CD4-positive, alpha-beta T cell (primary cell): Measurements from ENCODE around the gene CD24. TPM values are rescaled to one million over a fixed set of nuclear protein-coding genes. Genes with fewer than 3 reads are reported as not detected.

Source experiments
- ATAC-seq: fragments of 200-7000 bp; cut with Tn5 transposase; one replicate; pipeline ENCODE4 v1.10.0; 2022; ENCODE audit warnings: mild to moderate bottlenecking; ENCODE audit not compliant: poor library complexity
- CTCF ChIA-PET: fragments of 350-600 bp; sonication (Branson Sonifier 250); formaldehyde crosslinking; loops from one replicate; lab custom pipeline; 2021; ENCODE audit warnings: antibody characterized with exemption, inconsistent platforms; lab: Charles Lee
- POLR2A ChIA-PET: fragments of 350-600 bp; sonication (Branson Sonifier 250); formaldehyde crosslinking; loops from one replicate; lab custom pipeline; 2021; ENCODE audit warnings: antibody characterized with exemption, inconsistent platforms; lab: Charles Lee
- DNase-seq, 14 experiments: peaks; one replicate each; pipeline ENCODE4 v3.0.0-alpha.2; 2013 to 2020; ENCODE audit warnings: mixed read lengths in 2 of 14
- H3K27ac ChIP-seq, 2 donors: one replicate each; pipeline versions ENCODE4 v1.5.1 to v1.7.0; 2013; ENCODE audit warnings: low read length in 2 of 2, low read depth in 1 of 2, mild to moderate bottlenecking in 1 of 2
- H3K27me3 ChIP-seq, 2 experiments: 1 replicate in 1 of 2; 2 replicates in 1 of 2; pipeline versions ENCODE4 v1.6.1 to v1.7.0; 2013; ENCODE audit warnings: low read length in 2 of 2, control low read depth in 1 of 2, mild to moderate bottlenecking in 1 of 2, moderate library complexity in 1 of 2; ENCODE audit not compliant: insufficient read depth in 2 of 2, control insufficient read depth in 1 of 2
- H3K36me3 ChIP-seq: one replicate; pipeline ENCODE4 v1.6.1; 2013; ENCODE audit warnings: low read length, control low read depth; ENCODE audit not compliant: insufficient read depth
- H3K4me1 ChIP-seq: one replicate; pipeline ENCODE4 v1.6.1; 2013; ENCODE audit warnings: low read length, control low read depth; ENCODE audit not compliant: insufficient read depth
- H3K4me3 ChIP-seq: one replicate; pipeline ENCODE4 v1.5.1; 2013; ENCODE audit warnings: mild to moderate bottlenecking, low read length, moderate library complexity
- H3K9me3 ChIP-seq, 2 experiments: 1 replicate in 1 of 2; 2 replicates in 1 of 2; pipeline versions ENCODE4 v1.6.1 to v1.7.0; 2013; ENCODE audit warnings: low read length in 2 of 2, mild to moderate bottlenecking in 2 of 2, control low read depth in 1 of 2, moderate library complexity in 1 of 2; ENCODE audit not compliant: control insufficient read depth in 1 of 2, insufficient read depth in 1 of 2
- H3K27ac Mint-ChIP-seq: one replicate; pipeline ENCODE4 v1.8.0; 2020; ENCODE audit warnings: mixed read lengths
- H3K27me3 Mint-ChIP-seq: one replicate; pipeline ENCODE4 v1.8.0; 2021; ENCODE audit warnings: mixed read lengths
- H3K36me3 Mint-ChIP-seq: one replicate; pipeline ENCODE4 v1.8.0; 2021; ENCODE audit warnings: low read depth, mixed read lengths
- H3K4me1 Mint-ChIP-seq: one replicate; pipeline ENCODE4 v1.8.0; 2021; ENCODE audit warnings: low read depth, mixed read lengths
- H3K4me3 Mint-ChIP-seq: one replicate; pipeline ENCODE4 v1.8.0; 2020; ENCODE audit warnings: mild to moderate bottlenecking, mixed read lengths
- H3K9me3 Mint-ChIP-seq: one replicate; pipeline ENCODE4 v1.8.0; 2020; ENCODE audit warnings: mixed read lengths
- CTCF ChIP-seq: fragments of 200-600 bp; IDR thresholded peaks from one replicate; pipeline ENCODE4 v1.8.0; 2022; ENCODE audit warnings: antibody characterized with exemption, mild to moderate bottlenecking
- intact Hi-C, 2 experiments: fragments of 100-400 bp; cut with DNase I in 1 of 2; cut with micrococcal nuclease in 1 of 2; formaldehyde crosslinking; loops; one replicate each; pipeline versions ENCODE4 v1.15.1 to v1.9.0; 2023 to 2025; cut with DNase I, micrococcal nuclease
- total RNA-seq, 174 experiments: library from RNA in 2 of 174; stranded (reverse) in 2 of 174; gene quantifications; one replicate each; pipeline ENCODE4 v1.2.3 and lab custom pipeline; 2021 to 2026

Gene CD24
- total RNA-seq, 2 experiments from 2014 or later, result not detected

GRCh38 chr6:106976270-106976669 lies 1.7 kb upstream of the CD24 start:
- ChIA-PET POLR2A (no interaction called here), CTCF (no interaction called here)
- H3K27ac ChIP-seq, result no peak overlapping the region
- peaks cover 63% of the 10 kb centered on the region for H3K27me3 Mint-ChIP-seq
- peaks cover 21% of the 10 kb centered on the region for H3K4me1 ChIP-seq
- no peak overlapping the region for H3K27ac Mint-ChIP-seq
- H3K9me3 ChIP-seq, result peaks cover 0 to 12% of the 10 kb centered on the region in 2 experiments
- no peak for TF ChIP-seq CTCF
- peaks cover 27 to 38% of the 10 kb centered on the region in 2 experiments for H3K27me3 ChIP-seq
- H3K4me3 Mint-ChIP-seq, result peak overlapping the region; percentile 66
- no peaks in the 10 kb centered on the region for H3K36me3 Mint-ChIP-seq
- DNase-seq (no peak), ATAC-seq (no peak)
- peaks cover 6% of the 10 kb centered on the region for H3K4me1 Mint-ChIP-seq
- H3K9me3 Mint-ChIP-seq, result no peaks in the 10 kb centered on the region
- intact Hi-C loops, result loop anchor here (5.0 kb wide), 1 partner anchor 409 kb away; no protein-coding TSS in a partner anchor
- no peak overlapping the region for H3K4me3 ChIP-seq
- H3K36me3 ChIP-seq, result no peaks in the 10 kb centered on the region

- Mint-ChIP-seq H3K9me3 (no peaks in the 10 kb centered on the region), H3K36me3 (no peaks in the 10 kb centered on the region), H3K27ac (no peak overlapping the region), H3K27me3 (peaks cover 62% of the 10 kb centered on the region), H3K4me3 (peak overlapping the region; percentile 66), H3K4me1 (peaks cover 6% of the 10 kb centered on the region)
- peaks cover 0 to 12% of the 10 kb centered on the region in 2 experiments for H3K9me3 ChIP-seq
- CTCF ChIA-PET, result no interaction called here
- TF ChIP-seq CTCF, result no peak
- POLR2A ChIA-PET, result no interaction called here
- intact Hi-C loops, result loop anchor here (5.0 kb wide), 1 partner anchor 408 kb away; no protein-coding TSS in a partner anchor
- no peak for ATAC-seq
- H3K27me3 ChIP-seq, result peaks cover 27 to 38% of the 10 kb centered on the region in 2 experiments
- DNase-seq, result no peak
- H3K4me3 ChIP-seq, result no peak overlapping the region
- no peaks in the 10 kb centered on the region for H3K36me3 ChIP-seq
- H3K27ac ChIP-seq, result no peak overlapping the region
- peaks cover 21% of the 10 kb centered on the region for H3K4me1 ChIP-seq
Measured at GRCh38 chr6:106975738-106976064, 1.2 kb upstream of the CD24 start.

GRCh38 chr6:106974999-106975737 lies 639 bp upstream of the CD24 start:
- H3K9me3 Mint-ChIP-seq, result no peaks in the 10 kb centered on the region
- H3K36me3 Mint-ChIP-seq, result no peaks in the 10 kb centered on the region
- Histone ChIP-seq H3K4me3 (peak overlapping the region; percentile 33), H3K4me1 (peaks cover 21% of the 10 kb centered on the region), H3K27ac (no peak overlapping the region), H3K36me3 (no peaks in the 10 kb centered on the region), H3K9me3 (peaks cover 0 to 12% of the 10 kb centered on the region in 2 experiments), H3K27me3 (peaks cover 27 to 38% of the 10 kb centered on the region in 2 experiments)
- CTCF ChIA-PET, result no interaction called here
- ATAC-seq (no peak), DNase-seq (peak in 1 of 14 experiments; percentile 15)
- TF ChIP-seq CTCF, result no peak
- H3K27me3 Mint-ChIP-seq, result peaks cover 63% of the 10 kb centered on the region
- H3K27ac Mint-ChIP-seq, result no peak overlapping the region
- H3K4me3 Mint-ChIP-seq, result no peak overlapping the region
- peaks cover 6% of the 10 kb centered on the region for H3K4me1 Mint-ChIP-seq
- POLR2A ChIA-PET, result no interaction called here
- intact Hi-C loops, result loop anchor here (5.0 kb wide), 1 partner anchor 408 kb away; no protein-coding TSS in a partner anchor
